Central memory CD4-positive, alpha-beta T cell (primary cell): ENCODE measurements around the gene SYAP1.
"Not testable (repeated sequence)": the region's sequence is repeated elsewhere in the genome, so short reads cannot be mapped to it uniquely, and the experiment has no call there.

Source experiments
- DNase-seq: peaks from one replicate; pipeline ENCODE4 v3.0.0; 2022

The SYAP1 gene

GRCh38 chrX:16726347-16726988 lies 7.1 kb downstream of the SYAP1 start:
- not testable (repeated sequence) for DNase-seq

GRCh38 chrX:16727637-16728036 lies 8.2 kb downstream of the SYAP1 start:
- DNase-seq: no peak

- DNase-seq: no peak
These were observed 11.0 kb downstream of the SYAP1 start for GRCh38 chrX:16730450-16730849.

GRCh38 chrX:16733013-16733412 lies 13.6 kb downstream of the SYAP1 start:
- no peak for DNase-seq

DNA sequence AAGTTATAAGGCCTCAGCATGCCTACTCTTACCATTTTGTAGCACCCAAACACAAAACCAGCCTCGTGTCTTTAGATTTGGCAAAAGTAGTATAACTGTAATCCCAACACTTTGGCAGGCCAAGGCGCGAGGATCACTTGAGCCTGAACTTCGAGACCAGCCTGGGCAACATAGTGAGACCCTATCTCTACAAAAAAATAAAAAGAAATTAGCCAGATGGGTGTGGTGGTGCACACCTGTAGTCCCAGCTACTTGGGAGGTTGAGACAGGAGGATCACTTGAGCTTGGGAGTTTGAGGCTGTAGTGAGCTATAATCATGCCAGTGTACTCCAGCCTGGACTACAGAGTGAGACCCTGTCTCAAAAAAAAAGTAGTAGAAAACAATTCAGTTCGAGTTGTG lies 17.6 kb downstream of the SYAP1 start:
- DNase-seq: no peak

GRCh38 chrX:16739574-16739973 lies 20.2 kb downstream of the SYAP1 start:
- DNase-seq: no peak

- no peak for DNase-seq
These were observed 24.4 kb downstream of the SYAP1 start for GRCh38 chrX:16743604-16744325.

DNA sequence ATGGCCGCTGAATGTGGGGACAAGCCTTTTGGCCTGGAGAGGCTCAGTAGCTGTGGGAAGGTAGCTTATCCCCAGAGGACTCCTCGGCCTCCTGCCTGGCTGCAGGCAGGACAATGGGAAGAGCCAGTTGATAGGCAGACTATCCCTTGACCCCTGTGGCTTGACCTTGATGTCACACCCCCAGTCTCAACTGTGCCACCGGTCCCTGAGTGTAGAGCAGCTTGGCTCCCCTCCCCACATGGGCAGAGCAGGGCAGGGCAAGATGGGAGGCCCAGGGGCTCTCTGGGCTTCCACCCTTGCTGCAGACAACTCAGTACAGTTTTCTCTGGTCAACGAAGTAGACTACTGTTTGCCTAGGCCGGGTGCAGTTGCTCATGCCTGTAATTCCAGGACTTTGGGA lies 25.7 kb downstream of the SYAP1 start:
- no peak for DNase-seq

GRCh38 chrX:16745659-16746058 lies 26.2 kb downstream of the SYAP1 start:
- DNase-seq: no peak

DNA sequence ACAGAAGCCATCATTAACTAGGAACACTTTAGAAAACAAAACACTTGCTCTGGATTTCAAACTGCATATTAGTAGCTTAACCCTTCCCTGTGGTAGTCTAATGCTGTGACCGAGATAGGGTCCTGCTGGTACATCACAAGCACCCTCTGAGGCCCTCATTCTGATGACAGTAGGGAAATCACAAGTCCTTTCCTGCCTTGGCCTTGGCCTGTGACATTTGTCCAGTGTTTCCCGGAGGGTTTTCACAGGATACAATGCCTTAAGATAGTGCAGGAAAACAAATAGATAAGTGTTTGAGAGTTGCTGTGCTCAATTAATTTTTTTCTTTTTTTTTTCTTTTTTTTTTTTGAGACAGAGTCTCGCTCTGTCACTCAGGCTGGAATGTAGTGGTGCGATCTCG lies 29.0 kb downstream of the SYAP1 start:
- DNase-seq: no peak

DNA sequence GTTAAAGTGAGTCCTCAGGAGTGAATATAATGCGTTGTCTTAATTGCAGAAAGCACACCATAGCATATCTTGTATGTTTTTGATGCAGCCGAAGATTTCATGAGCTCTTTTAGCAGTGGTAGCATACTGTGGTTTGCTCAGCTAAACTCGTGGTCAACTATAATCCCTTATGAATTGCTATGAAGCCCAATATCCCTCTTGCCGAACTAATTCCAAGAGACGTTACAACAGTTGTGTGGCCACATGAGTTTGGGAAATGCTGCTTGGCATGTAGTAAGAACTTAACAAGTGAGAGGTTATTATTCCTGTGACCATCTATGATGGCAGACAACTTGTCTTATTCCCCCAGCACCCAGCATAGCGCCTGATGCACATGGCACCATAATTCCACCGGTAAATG lies 30.7 kb downstream of the SYAP1 start:
- DNase-seq: no peak

DNA sequence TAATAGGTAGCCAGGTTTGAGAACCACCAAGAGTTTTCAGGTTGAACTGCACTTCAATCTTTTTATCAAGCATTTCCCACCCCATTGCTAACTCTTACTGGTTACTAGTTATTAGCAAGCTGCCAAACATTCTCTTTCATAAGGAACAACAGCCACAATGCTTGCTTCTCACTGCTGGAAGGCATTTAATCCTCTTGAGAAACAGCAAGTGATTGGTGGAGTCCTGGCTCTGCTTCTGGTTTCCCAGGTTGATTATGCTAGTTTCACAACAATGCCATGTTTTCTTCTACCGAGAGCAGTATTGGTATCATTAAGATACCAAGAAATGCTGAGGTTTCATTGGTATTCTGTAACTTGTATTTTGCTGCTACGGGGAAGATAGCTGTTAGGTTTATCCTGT lies 34.6 kb downstream of the SYAP1 start:
- no peak for DNase-seq

DNA sequence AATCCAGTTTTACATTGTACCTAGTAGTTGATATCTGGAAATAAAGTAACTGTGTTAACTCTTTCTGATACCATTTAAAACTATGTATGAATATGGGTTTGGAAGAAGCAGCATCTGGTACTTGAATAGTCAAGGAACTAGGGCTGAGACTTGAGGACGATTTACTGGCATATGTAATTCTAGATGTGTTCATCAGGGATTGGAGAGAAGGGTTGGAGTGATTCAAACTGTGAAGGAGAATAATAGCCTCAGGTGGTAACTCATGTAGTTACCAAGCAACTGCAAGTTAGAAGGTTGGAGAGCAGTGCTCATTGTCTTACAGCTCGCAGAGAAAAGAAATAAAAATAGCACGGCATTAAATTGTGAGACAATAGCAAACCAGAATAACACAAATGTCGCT lies 37.3 kb downstream of the SYAP1 start:
- no peak for DNase-seq

DNA sequence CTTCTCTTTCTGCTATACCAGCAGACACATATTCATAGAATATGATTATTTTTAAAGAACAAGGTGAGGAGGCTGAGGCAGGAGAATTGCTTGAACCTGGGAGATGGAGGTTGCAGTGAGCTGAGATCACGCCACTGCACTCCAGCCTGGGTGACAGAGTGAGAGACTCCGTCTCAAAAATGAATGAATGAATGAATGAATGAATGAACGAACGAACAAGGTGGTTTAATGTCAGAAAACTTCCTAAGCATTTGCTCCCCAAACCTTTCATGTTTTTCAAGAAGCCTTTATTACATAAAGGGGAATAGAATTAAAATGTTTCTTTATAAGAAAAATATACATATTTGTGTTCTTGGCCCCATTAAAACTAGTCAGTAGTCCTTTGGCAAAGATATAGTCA lies 42.1 kb downstream of the SYAP1 start:
- not testable (repeated sequence) for DNase-seq

GRCh38 chrX:16762579-16762978 lies 43.2 kb downstream of the SYAP1 start:
- no peak for DNase-seq

- DNase-seq: no peak
These were observed 46.2 kb downstream of the SYAP1 start for GRCh38 chrX:16765594-16765993.

- no peak for DNase-seq
These were observed 51.6 kb downstream of the SYAP1 start for GRCh38 chrX:16770970-16771482.

- no peak for DNase-seq
These were observed 52.3 kb downstream of the SYAP1 start for GRCh38 chrX:16771483-16772398.

DNA sequence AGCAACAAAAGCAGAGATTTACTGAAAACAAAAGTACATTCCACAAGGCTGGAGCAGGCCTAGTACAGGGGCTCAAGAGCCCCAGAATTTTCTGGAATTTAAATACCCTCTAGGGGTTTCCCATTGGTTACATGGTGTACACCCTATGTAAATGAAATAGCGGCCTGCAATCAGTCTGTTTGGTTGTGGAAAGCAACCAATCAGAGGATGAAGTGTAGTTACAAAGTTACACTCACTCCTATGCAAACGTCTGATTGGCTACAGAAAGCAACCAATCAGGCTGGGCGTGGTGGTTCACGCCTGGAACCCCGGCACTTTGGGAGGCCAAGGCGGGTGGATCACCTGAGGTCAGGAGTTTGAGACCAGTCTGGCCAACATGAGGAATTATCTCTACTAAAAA lies 53.0 kb downstream of the SYAP1 start:
- DNase-seq: no peak

DNA sequence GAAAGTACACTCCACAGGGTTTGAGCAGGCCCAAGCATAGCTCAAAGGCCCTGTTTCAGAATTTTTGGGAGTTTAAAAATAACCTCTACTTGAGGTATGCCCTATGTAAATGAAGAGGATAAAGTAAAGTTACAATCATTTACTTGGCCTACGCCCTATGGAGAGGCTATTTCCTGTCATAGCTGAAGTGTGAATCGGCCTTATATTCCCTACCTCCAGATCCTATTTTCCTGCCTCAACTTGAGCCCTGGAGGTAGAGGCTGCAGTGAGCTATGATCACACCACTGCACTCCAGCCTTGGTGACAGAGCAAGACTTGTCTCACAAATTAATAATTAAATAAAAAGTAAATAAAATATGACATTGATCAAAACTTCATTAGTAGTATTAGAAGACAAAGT lies 55.3 kb downstream of the SYAP1 start:
- no peak for DNase-seq

GRCh38 chrX:16778545-16778944 lies 59.1 kb downstream of the SYAP1 start:
- no peak for DNase-seq

DNA sequence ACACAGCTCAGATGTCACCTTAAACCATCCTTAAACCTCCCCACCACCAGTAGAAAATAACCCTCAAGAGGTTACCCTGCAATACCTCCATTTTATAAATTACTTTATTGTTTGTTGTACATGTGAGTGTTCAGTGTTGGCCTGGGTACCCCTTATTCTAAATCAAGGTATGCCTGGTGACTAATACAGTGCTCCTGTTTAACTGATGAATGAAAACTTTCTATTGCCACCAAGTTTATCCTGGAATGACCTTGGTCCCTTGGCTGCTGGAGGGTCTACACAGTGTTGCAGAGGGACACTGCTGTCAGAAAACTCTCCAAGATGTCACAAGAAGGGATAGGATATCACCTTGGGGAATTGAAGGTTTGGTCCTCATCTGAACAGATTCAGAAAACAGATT lies 59.6 kb downstream of the SYAP1 start:
- DNase-seq: no peak

GRCh38 chrX:16779815-16780214 lies 60.4 kb downstream of the SYAP1 start:
- not testable (repeated sequence) for DNase-seq
